ENCODE data around the gene RIN1.

- TF ChIP-seq CTCF (IDR thresholded peaks at IDR 0.05 in 8 of 11, conservative IDR thresholded peaks at IDR 0.05 in 3 of 11) (no peak), POLR2AphosphoS5 (IDR thresholded peaks at IDR 0.05) (no peak)
Observed at GRCh38 chr11:66327171-66328030, 8.8 kb downstream of the RIN1 start.
